HG03558 (cell line): ENCODE measurements around the gene NRN1L.
"Not testable (repeated sequence)": the region's sequence is repeated elsewhere in the genome, so short reads cannot be mapped to it uniquely, and the experiment has no call there.

ENCODE experiments used
- ATAC-seq: cut with Tn5 transposase; IDR thresholded peaks from one replicate; pipeline ENCODE4 v1.9.1; 2021; ENCODE audit warnings: moderate number of reproducible peaks; ENCODE audit not compliant: unreplicated experiment; ENCODE audit errors: extremely low read depth

NRN1L gene

GRCh38 chr16:67860589-67861398, 23.9 kb upstream of the NRN1L start:
- no peak for ATAC-seq

GRCh38 chr16:67861877-67862276, 22.8 kb upstream of the NRN1L start:
- no peak for ATAC-seq

- no peak for ATAC-seq
Measured at GRCh38 chr16:67862623-67863583, 21.8 kb upstream of the NRN1L start.

- not testable (repeated sequence) for ATAC-seq
Measured at GRCh38 chr16:67864044-67864443, 20.6 kb upstream of the NRN1L start.

GRCh38 chr16:67864594-67864993, 20.1 kb upstream of the NRN1L start:
- no peak for ATAC-seq

- no peak for ATAC-seq
Measured at GRCh38 chr16:67865318-67865717, 19.4 kb upstream of the NRN1L start.

GRCh38 chr16:67868290-67868689, 16.4 kb upstream of the NRN1L start:
- ATAC-seq: no peak

- ATAC-seq: no peak
Measured at GRCh38 chr16:67869653-67870052, 15.0 kb upstream of the NRN1L start.

- ATAC-seq: no peak
Measured at GRCh38 chr16:67871256-67871655, 13.4 kb upstream of the NRN1L start.

GRCh38 chr16:67872131-67872630, 12.5 kb upstream of the NRN1L start:
- no peak for ATAC-seq

GRCh38 chr16:67872631-67873434, 11.9 kb upstream of the NRN1L start, which contains the start of gene EDC4:
Gene EDC4 (plus strand): TSS chr16:67873052. CDS start chr16:67873262, 210 bp downstream.
- no peak for ATAC-seq

GRCh38 chr16:67873435-67874370, 11.0 kb upstream of the NRN1L start:
- no peak for ATAC-seq

GRCh38 chr16:67874372-67874771, 10.3 kb upstream of the NRN1L start:
- ATAC-seq: no peak

GRCh38 chr16:67877064-67877463, 7.6 kb upstream of the NRN1L start:
- ATAC-seq: no peak

GRCh38 chr16:67878232-67878631, 6.5 kb upstream of the NRN1L start:
- no peak for ATAC-seq

GRCh38 chr16:67878846-67879245, 5.8 kb upstream of the NRN1L start:
- ATAC-seq: no peak

- no peak for ATAC-seq
Measured at GRCh38 chr16:67879462-67879861, 5.2 kb upstream of the NRN1L start.

GRCh38 chr16:67879936-67880335, 4.7 kb upstream of the NRN1L start:
- no peak for ATAC-seq

- no peak for ATAC-seq
Measured at GRCh38 chr16:67880584-67880983, 4.1 kb upstream of the NRN1L start.
